ENCODE results near the gene ANO7. TPM values are rescaled to one million over a fixed set of nuclear protein-coding genes. Genes with fewer than 3 reads are reported as not detected.

The ANO7 gene
- total RNA-seq, 1 experiment from 2014 or later = 0.84 TPM

- ATAC-seq (peak; percentile 80), DNase-seq (ENCODE audit: low read depth, low spot score) (no peak)
- Histone ChIP-seq H3K36me3 (ENCODE audit: control insufficient read depth in 1 of 2, insufficient read depth in 2 of 2, low read length in 2 of 2) (peaks cover 2 to 10% of the 10 kb centered on the region in 2 experiments; a peak in 2 of 4 replicates), H3K79me2 (ENCODE audit: insufficient read depth, low read length) (peaks cover 97% of the 10 kb centered on the region), H3K9me3 (ENCODE audit: control insufficient read depth in 1 of 2, insufficient read depth in 1 of 2, low read depth in 1 of 2, low read length in 2 of 2) (0 out of 4 replicates have a peak, but pooled peaks cover 0 to 3% of the 10 kb centered on the region in 2 experiments), H3K27ac (ENCODE audit: low read depth, low read length) (peak overlapping the region; percentile 85), H3K4me2 (ENCODE audit: low read length) (peak overlapping the region; percentile 81), H3K9me2 (ENCODE audit: insufficient read depth) (no peaks in the 10 kb centered on the region), H3K27me3 (ENCODE audit: insufficient read depth, low read length) (no peaks in the 10 kb centered on the region), H3K9ac (ENCODE audit: low read length) (peak overlapping the region; percentile 84), H2AFZ (ENCODE audit: low read depth, low read length, poor library complexity, severe bottlenecking) (no peak overlapping the region), H4K20me1 (ENCODE audit: insufficient read depth) (peaks cover 29% of the 10 kb centered on the region; the same call in 1 of the 2 replicates), H3K4me1 (ENCODE audit: control insufficient read depth in 1 of 2, insufficient read depth in 2 of 2, low read length in 2 of 2) (peaks cover 21 to 51% of the 10 kb centered on the region in 2 experiments; a peak in 3 of 4 replicates), H3K4me3 (replicated peaks in 1 of 2; ENCODE audit: low read depth in 1 of 2, low read length in 2 of 2) (peak overlapping the region; percentile 62 to 68)
- POLR2A ChIA-PET = no interaction called here
- BruUV-seq (replicated peaks) = no TSS peak
- no peak for TF ChIP-seq SRF (IDR thresholded peaks at IDR 0.05; ENCODE audit: low read depth)
- TF ChIP-seq ZBTB33 (IDR thresholded peaks at IDR 0.05; ENCODE audit: extremely low read depth, insufficient replicate concordance, low read length) = no peak
- TF ChIP-seq ZFX (IDR thresholded peaks at IDR 0.05) = peak; percentile 48; the same call in 1 of the 2 replicates
- TF ChIP-seq ELF1 (IDR thresholded peaks at IDR 0.05; ENCODE audit: borderline replicate concordance, low read depth) = no peak
- peak; percentile 43 for TF ChIP-seq POLR2AphosphoS5 (IDR thresholded peaks at IDR 0.05; ENCODE audit: low read depth, low read length)
- no peak for TF ChIP-seq SIN3A (IDR thresholded peaks at IDR 0.05; ENCODE audit: low read depth)
- RAD21 ChIA-PET (ENCODE audit: low non-redundant PET in 1 of 2, low total read pairs in 2 of 2, uncharacterized antibody in 2 of 2, unreplicated experiment in 2 of 2) = no interaction called here
- intact Hi-C loops (cut with micrococcal nuclease) = loop anchor here (5.0 kb wide), 1 partner anchor 45 kb away; the partner anchor contains the start of genes HDLBP and SEPTIN2
- CTCF ChIA-PET = no interaction called here
Measured at GRCh38 chr2:241272303-241273209, 84.1 kb downstream of the ANO7 start.
